HCT116 (cell line): Measurements from ENCODE around the gene BBS2. TPM values are rescaled to one million over a fixed set of nuclear protein-coding genes. Genes with fewer than 3 reads are reported as not detected.

Experiments
- ATAC-seq: fragments of 200-7000 bp; cut with Tn5 transposase; 2 replicates; pipeline ENCODE4 v1.9.1; 2020; ENCODE audit warnings: mild to moderate bottlenecking, moderate library complexity
- BruUV-seq: library from RNA; stranded (reverse); fragments of 400-500 nt; replicated peaks from 2 replicates; lab custom pipeline; 2021; lab: Mats Ljungman, UMichigan
- CTCF ChIA-PET: fragments of 300-600 bp; sonication (Branson Sonifier 250); formaldehyde crosslinking; loops from one replicate; lab custom pipeline; 2021; ENCODE audit warnings: antibody characterized with exemption; lab: Charles Lee
- POLR2A ChIA-PET: fragments of 300-600, 350-600 bp; sonication (Branson Sonifier 250); formaldehyde crosslinking; loops from one replicate; lab custom pipeline; 2021; ENCODE audit warnings: antibody characterized with exemption; lab: Charles Lee
- RAD21 ChIA-PET, 2 experiments: fragments of 300-600 bp; sonication (Branson Sonifier 250); formaldehyde crosslinking; loops; one replicate each; lab custom pipeline; 2023; ENCODE audit warnings: low total read pairs in 2 of 2; ENCODE audit not compliant: uncharacterized antibody in 2 of 2, unreplicated experiment in 2 of 2, low non-redundant PET in 1 of 2; lab: Charles Lee
- DNase-seq: peaks from one replicate; pipeline ENCODE4 v3.0.0-alpha.2; 2010; ENCODE audit warnings: low read depth, low spot score
- H2AFZ ChIP-seq: fragments of 200-600 bp; shearing (Covaris generic), sonication (generic); 2 replicates; pipeline ENCODE4 v1.6.1; 2017; ENCODE audit warnings: low read depth, mixed run types, mixed read lengths, antibody characterized with exemption, low read length; ENCODE audit not compliant: poor library complexity, severe bottlenecking
- H3K27ac ChIP-seq: 2 replicates; pipeline ENCODE4 v1.5.1; 2012; ENCODE audit warnings: low read depth, low read length
- H3K27me3 ChIP-seq: fragments of 200-600 bp; sonication (generic); 2 replicates; pipeline ENCODE4 v1.6.1; 2016; ENCODE audit warnings: mixed run types, low read length, mixed read lengths; ENCODE audit not compliant: insufficient read depth
- H3K36me3 ChIP-seq, 2 experiments: fragments of 200-500 bp in 1 of 2; fragments of 200-600 bp in 1 of 2; sonication (Bioruptor generic) in 1 of 2; sonication (generic) in 1 of 2; 2 replicates each; pipeline versions ENCODE4 v1.5.1 to v1.6.1; 2014 to 2016; ENCODE audit warnings: low read length in 2 of 2, inconsistent platforms in 1 of 2, mixed read lengths in 1 of 2, mixed run types in 1 of 2; ENCODE audit not compliant: insufficient read depth in 2 of 2, control insufficient read depth in 1 of 2
- H3K4me1 ChIP-seq, 2 experiments: fragments of 200-600 bp in 1 of 2; sonication (generic) in 1 of 2; 2 replicates each; pipeline versions ENCODE4 v1.5.1 to v1.6.1; 2012 to 2017; ENCODE audit warnings: low read length in 2 of 2, inconsistent platforms in 1 of 2, mild to moderate bottlenecking in 1 of 2, mixed read lengths in 1 of 2, mixed run types in 1 of 2, moderate library complexity in 1 of 2; ENCODE audit not compliant: insufficient read depth in 2 of 2, control insufficient read depth in 1 of 2
- H3K4me2 ChIP-seq: fragments of 200-600 bp; sonication (generic); 2 replicates; pipeline ENCODE4 v1.6.1; 2017; ENCODE audit warnings: mixed run types, low read length, mixed read lengths
- H3K4me3 ChIP-seq, 2 experiments: fragments of 200-600 bp in 1 of 2; sonication (generic) in 1 of 2; replicated peaks in 1 of 2; 2 replicates each; pipeline ENCODE4 v1.5.1; 2011 to 2016; ENCODE audit warnings: low read length in 2 of 2, control low read depth in 1 of 2, low read depth in 1 of 2, mild to moderate bottlenecking in 1 of 2, mixed read lengths in 1 of 2, mixed run types in 1 of 2
- H3K79me2 ChIP-seq: fragments of 200-600 bp; sonication (generic); 2 replicates; pipeline ENCODE4 v1.6.1; 2017; ENCODE audit warnings: mild to moderate bottlenecking, mixed run types, low read length, moderate library complexity, mixed read lengths; ENCODE audit not compliant: insufficient read depth
- H3K9ac ChIP-seq: fragments of 200-600 bp; sonication (generic); 2 replicates; pipeline ENCODE4 v1.6.1; 2016; ENCODE audit warnings: low read length, mixed read lengths
- H3K9me2 ChIP-seq: fragments of 200-600 bp; sonication (generic), shearing (Covaris generic); 2 replicates; pipeline ENCODE4 v1.6.1; 2017; ENCODE audit warnings: mixed run types, mild to moderate bottlenecking, moderate library complexity; ENCODE audit not compliant: insufficient read depth
- H3K9me3 ChIP-seq, 2 experiments: fragments of 200-500 bp in 1 of 2; fragments of 200-600 bp in 1 of 2; sonication (Bioruptor generic) in 1 of 2; sonication (generic) in 1 of 2; 2 replicates each; pipeline ENCODE4 v1.6.1; 2014 to 2017; ENCODE audit warnings: low read length in 2 of 2, mixed read lengths in 2 of 2, inconsistent platforms in 1 of 2, low read depth in 1 of 2, mild to moderate bottlenecking in 1 of 2, mixed run types in 1 of 2, moderate library complexity in 1 of 2; ENCODE audit not compliant: control insufficient read depth in 1 of 2, insufficient read depth in 1 of 2
- H4K20me1 ChIP-seq: fragments of 200-600 bp; sonication (generic), shearing (Covaris generic); 2 replicates; pipeline ENCODE4 v1.6.1; 2017; ENCODE audit warnings: mixed run types, mild to moderate bottlenecking, moderate library complexity; ENCODE audit not compliant: insufficient read depth
- CBX3 ChIP-seq: IDR thresholded peaks from 2 replicates; pipeline ENCODE4 v1.6.1; 2012; ENCODE audit warnings: low read depth
- TCF7L2 ChIP-seq: IDR thresholded peaks from 2 replicates; pipeline ENCODE4 v1.7.0; 2011; ENCODE audit warnings: borderline replicate concordance, inconsistent platforms; ENCODE audit not compliant: insufficient read depth, insufficient read length; ENCODE audit errors: extremely low read depth
- ZFX ChIP-seq: fragments of 450-650 bp; IDR thresholded peaks from 2 replicates; pipeline ENCODE4 v1.6.1; 2017
- intact Hi-C: fragments of 100-400 bp; cut with micrococcal nuclease; formaldehyde crosslinking; loops from 2 replicates; pipeline ENCODE4 v1.10.0; 2022
- total RNA-seq: library from RNA; stranded (reverse); gene quantifications from one replicate; pipeline ENCODE4 v1.2.1, GENCODE V29; 2021; ENCODE audit not compliant: unreplicated experiment

BBS2 gene
- total RNA-seq, 1 experiment from 2014 or later = 26.7 TPM

DNA sequence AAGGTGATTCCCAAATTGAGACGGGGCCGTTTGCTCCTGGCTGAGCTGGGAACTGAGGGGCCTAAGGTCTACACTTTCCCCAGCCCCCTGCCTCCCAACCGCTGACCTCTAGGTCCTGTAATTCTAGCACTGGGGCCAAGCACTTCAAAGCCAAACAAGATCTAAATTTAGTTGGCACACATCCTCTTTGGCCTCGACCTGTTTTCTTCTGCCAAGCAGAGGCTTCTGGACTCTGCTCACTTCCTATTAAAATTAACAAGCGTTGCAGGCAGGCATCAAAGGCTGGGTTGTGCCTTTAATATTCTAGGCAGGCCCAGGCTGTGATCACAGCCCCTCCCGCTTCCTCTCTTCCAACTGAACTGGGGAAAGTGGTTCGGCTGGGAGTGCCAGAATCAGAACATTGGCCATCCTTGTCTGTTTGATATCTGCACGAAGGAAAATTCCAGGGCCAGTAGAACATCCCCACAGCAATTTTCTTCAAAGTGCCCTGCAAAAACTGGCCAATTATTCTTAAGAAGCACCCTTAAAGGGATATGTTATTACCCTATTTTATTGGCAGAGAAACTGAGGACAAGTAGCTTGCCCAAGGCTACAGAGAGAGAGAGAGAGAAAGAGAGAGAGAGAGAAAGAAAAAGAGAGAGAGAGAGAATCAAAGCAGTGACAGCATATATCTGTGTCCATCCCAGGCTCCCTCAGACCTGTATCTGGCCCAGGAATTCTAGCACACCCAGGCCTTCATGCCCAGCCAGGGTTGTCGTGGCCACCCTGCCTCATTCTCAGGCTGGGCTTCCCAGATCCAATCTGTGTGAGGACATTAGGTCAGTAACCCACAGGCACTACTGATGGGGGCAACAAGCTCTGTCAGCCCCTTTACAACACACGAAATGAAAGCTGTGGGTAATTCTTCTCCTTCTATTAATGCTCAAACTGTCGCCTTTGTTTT is 32.2 kb upstream of the BBS2 start:
- H3K9me2 ChIP-seq = no peaks in the 10 kb centered on the region
- H3K27ac ChIP-seq = no peak overlapping the region
- CTCF ChIA-PET = no interaction called here
- H3K4me2 ChIP-seq = no peak overlapping the region
- no peak for DNase-seq
- no peaks in the 10 kb centered on the region for H3K9me3 ChIP-seq
- BruUV-seq = no TSS peak
- intact Hi-C loops = no loop called here
- no peak overlapping the region for H2AFZ ChIP-seq
- peaks cover 13 to 23% of the 10 kb centered on the region in 2 experiments; a peak in 3 of 4 replicates for H3K4me1 ChIP-seq
- H4K20me1 ChIP-seq = no peaks in the 10 kb centered on the region
- no peaks in the 10 kb centered on the region for H3K79me2 ChIP-seq
- RAD21 ChIA-PET = no interaction called here
- no peak for TF ChIP-seq ZFX
- TF ChIP-seq TCF7L2 = peak; percentile 61
- peaks cover 22% of the 10 kb centered on the region for H3K27me3 ChIP-seq
- no peak for ATAC-seq
- POLR2A ChIA-PET = no interaction called here
- no peak overlapping the region for H3K9ac ChIP-seq
- no peaks in the 10 kb centered on the region for H3K36me3 ChIP-seq
- no peak overlapping the region for H3K4me3 ChIP-seq

DNA sequence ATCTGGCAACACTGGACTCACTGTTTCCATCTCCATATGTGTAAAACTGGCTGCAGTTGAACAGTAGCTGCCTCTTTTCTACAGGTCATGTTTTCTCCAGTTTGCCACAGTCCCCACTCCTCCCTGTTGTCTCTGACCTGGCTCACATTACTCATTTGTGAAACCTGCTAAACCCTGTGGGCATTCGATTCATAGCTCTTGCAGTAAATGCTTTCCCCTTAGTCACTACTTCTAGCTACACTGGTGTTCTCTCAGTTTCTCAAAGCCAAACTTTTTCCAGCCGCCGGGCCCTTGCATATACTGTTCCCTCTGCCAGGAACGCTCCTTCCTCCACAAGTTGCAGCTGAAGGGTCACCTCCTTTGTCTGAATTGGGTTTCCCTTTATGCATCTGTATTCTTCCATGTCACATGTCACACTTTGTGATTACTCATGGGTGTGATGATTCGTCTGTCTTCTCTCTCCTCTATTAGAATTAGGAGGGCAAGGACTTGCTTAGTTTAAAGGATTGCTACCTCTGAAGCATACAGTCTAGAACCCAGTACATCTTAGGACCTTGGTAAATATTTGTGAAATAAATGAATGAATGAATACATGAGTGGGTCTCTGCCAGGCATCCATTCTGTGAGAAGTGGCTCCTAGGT is 30.0 kb upstream of the BBS2 start:
- no TSS peak for BruUV-seq
- H3K79me2 ChIP-seq = no peaks in the 10 kb centered on the region
- no peak for ATAC-seq

More for the DNA sequence above, 30.0 kb upstream of the BBS2 start:
- Histone ChIP-seq H3K4me1 (peaks cover 13 to 23% of the 10 kb centered on the region in 2 experiments; a peak in 3 of 4 replicates), H3K36me3 (no peaks in the 10 kb centered on the region), H3K4me2 (no peak overlapping the region), H3K9me3 (no peaks in the 10 kb centered on the region), H3K9me2 (no peaks in the 10 kb centered on the region), H3K27me3 (peaks cover 8% of the 10 kb centered on the region; the same call in 1 of the 2 replicates), H3K9ac (no peak overlapping the region), H3K27ac (no peak overlapping the region), H2AFZ (no peak overlapping the region), H4K20me1 (no peaks in the 10 kb centered on the region), H3K4me3 (no peak overlapping the region)
- intact Hi-C loops = no loop called here
- POLR2A ChIA-PET = no interaction called here
- no peak for TF ChIP-seq CBX3
- CTCF ChIA-PET = no interaction called here
- RAD21 ChIA-PET = no interaction called here
- DNase-seq = no peak
